UCSD-AML1 (cell line): ENCODE results near the gene PTCD3.
A peak's percentile ranks its signal among the peaks of the same experiment; 100 is the strongest.

Experiments
- DNase-seq: peaks from one replicate; lab custom pipeline; 2025; ENCODE audit not compliant: unreplicated experiment; lab: John Stamatoyannopoulos, UW

Gene PTCD3

DNA sequence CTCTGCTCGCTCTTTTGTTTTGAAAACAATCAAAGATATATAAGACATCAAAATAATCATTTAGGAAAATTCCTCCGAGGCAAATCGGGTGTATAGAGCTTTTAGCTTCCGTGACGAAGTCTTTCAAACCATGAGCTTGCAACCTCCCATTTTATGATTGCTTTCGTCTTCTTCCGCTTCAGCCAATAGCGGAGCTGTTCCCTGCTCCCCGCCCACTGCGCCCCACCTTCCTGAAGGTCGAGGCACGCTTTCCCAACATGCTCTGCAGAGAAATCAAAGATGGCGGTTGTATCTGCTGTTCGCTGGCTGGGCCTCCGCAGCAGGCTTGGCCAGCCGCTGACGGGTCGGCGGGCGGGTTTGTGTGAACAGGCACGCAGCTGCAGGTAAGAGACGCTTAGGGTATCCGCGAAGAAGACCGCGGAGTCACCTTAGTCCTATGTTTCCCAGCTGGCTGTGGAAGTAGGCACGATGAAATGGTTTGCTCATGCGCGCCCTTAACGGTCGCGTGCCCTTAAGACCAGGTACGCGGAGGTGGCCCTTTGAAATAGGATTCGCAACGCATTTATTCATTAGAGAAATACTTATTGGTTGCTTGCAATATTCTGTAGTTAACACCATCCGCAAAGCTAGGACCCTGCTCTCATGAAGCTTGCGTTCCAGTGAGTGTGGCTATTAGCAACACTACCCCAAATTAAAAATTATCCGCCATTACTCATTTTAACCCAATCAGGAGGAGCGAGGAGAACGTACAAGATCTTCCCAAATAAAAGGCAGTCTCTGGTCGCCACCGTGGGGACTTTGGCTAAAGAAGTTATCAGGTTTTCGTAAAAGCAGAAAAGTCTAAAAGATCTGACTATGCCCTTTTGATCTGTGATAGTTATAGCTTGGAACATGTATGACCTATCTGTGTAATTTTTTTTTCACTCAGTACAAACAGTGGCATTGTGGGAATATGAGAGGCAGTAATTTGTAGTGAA lies at the start of gene PTCD3:
Gene PTCD3, plus strand, starts transcription at position 267 of the 977 bp plus-strand sequence. Its CDS starts 13 bp downstream, at position 280.
- DNase-seq = peak; percentile 89

DNA sequence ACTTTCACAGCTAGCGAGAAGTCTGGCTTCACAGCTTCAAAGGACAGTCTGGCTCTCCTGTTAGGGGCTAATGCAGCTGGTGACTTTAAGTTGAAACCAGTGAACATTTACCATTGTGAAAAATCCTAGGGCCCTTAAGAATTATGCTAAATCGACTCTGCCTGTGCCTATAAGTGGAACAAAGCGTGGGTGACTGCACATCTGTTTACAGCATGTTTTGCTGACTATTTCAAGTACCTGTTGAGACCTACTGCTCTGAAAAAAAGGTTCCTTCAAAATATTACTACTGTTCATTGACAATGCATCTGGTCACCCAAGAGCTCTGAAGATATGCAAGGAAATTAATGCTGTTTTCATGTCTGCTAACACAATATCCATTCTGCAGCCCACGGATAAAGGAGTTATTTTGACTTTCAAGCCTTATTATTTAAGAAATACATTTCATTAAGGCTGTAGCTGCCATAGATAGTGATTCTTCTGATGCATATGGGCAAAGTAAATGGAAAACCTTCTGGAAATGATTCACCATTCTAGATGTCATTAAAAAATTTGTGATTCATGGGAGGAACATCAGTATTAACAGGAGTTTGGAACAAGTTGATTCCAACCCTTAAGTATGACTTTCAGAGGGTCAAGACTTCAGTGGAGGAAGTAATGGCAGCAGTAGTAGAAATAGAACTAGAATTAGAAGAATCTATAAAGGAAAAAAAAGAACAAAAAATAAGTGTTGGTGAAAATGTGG lies 49.3 kb upstream of the PTCD3 start:
- DNase-seq = no peak

DNA sequence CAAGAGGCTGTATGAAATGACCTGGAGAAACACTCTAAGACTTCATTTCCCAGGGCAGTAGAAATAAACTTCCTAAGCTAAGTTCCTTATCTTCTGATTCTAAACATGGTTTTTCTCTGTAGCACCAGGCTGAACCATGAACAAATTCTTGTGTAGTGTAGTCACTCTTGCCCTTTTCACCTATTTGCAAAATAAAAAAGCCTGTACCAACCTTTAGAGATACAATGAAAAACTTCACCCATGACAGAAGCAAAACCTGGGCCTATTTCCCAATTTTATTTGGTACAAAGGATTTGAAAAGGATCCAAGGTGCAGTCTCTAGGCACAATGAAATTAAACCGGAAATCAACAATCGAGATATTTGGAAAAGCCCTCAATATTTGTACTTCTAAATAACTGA lies 44.0 kb upstream of the PTCD3 start:
- no peak for DNase-seq

DNA sequence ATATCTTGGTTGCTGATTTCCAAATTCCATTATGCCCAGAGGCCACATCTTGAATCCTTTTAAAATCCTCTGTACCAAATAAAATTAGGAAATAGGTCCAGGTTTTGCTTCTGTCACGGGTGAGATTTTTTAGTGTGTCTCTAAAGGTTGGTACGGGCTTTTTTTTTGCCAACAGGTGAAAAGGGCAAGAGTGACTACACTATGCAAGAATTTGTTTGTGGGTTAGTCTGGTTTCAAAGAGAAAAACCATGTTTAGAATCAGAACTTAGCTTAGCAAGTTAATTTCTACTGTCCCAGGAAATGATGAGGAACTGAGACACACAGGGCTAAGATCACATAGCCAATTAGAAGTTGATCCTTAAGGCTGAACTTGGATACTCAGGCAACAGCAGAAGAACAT lies 42.0 kb upstream of the PTCD3 start:
- no peak for DNase-seq

DNA sequence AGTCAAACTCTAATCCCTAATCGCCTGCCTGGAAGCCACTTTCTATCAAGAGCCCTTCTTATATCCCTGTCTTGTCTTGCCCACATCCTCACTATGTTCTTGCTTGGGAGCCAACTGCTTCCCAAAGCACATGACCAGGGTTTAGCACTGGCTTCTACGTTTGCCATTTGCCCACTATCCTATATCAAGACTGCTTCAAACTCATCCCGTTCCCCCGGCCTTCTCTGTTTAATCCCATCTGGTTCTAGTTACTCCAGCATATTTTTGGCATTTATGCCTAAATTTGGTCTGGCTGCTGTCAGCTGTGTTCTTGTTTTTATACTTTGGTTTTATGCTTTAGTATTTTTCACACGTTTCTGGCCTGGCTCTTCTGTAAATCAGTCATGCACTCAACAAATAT lies 40.5 kb upstream of the PTCD3 start:
- DNase-seq = no peak

DNA sequence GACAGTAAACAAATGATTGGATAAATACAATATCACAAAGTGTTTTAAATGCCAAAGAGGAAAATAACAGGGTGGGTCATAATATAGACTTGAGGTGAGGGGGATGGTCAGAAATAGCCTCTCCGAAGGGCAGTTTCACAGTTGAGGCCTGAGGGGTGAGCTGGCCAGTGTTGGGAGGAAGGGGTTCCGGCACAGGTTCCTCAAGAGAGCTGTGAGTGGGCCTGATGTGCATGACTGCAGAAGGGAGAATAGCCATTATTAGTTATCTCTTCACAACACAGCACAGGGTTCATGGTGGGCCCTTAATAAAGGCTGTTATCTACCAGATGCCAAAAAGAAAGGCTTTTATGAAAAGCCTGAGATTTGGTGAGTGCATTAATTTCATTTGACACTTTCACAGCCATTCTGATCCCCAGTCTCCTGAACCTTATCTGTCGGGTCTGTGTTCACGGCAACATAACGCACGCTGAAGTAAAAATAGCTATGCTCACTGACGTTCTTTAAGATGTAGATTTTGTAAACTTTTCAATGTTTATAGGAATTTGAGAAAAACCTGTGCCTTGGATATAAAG lies 39.9 kb upstream of the PTCD3 start:
- no peak for DNase-seq

DNA sequence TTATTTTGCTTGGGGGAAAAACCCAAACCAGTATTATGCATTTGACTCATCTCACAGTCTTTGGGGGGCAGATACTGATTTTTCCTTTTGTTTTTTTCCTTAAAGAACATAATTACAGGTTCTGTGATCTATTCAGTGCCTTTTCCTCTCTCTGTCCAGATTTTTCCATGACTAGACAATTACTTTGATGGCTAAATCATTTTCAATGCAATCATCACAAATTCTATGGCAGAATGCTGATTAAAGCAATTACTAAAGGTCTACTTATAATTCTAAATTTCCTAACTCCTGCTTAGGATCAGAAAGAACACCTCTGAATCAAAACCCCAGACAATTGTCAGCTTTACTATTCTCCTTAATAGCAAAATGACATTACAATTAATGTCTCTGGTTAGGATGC lies 39.1 kb upstream of the PTCD3 start:
- no peak for DNase-seq

DNA sequence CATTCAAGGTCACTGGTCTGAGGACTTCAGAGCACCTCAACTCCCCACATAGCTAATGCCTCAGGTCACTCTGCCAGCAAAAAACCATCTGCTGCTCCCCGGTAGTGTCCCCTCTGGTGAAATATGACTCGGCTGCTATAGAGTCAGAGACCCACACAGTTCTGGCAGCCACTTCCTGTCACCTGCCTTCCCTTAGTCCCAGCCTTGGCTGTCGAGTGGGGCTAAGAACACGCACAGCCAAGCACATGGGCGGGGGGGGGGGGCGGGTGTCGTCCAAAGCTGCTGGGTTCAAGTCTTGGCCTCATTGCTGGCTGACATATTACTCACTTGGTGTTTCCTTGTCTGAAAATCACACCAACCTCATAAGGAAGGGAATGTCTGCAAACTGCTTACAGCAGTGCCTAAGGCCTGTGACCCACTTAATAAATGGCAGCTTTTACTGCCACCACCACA lies 37.9 kb upstream of the PTCD3 start:
- no peak for DNase-seq

DNA sequence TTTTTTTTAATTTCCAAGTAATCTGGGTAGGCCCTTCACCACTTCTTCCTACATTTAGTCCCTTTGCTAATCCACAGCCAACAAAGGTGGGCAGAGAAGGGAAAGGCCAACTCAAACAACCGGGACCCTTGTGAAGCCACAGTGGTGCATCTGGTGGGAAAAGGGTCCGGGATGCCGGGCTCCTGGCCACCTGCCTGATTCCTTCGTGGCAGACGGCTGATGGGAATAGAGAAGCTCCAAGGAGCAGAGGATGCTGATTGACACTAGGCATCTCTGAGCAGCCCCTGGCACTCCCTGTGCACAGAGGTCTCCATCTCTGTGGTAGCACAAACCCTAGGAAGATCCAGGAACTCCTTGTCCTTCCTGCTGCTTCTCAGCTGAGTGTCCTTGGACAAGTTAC lies 37.4 kb upstream of the PTCD3 start:
- DNase-seq = no peak

DNA sequence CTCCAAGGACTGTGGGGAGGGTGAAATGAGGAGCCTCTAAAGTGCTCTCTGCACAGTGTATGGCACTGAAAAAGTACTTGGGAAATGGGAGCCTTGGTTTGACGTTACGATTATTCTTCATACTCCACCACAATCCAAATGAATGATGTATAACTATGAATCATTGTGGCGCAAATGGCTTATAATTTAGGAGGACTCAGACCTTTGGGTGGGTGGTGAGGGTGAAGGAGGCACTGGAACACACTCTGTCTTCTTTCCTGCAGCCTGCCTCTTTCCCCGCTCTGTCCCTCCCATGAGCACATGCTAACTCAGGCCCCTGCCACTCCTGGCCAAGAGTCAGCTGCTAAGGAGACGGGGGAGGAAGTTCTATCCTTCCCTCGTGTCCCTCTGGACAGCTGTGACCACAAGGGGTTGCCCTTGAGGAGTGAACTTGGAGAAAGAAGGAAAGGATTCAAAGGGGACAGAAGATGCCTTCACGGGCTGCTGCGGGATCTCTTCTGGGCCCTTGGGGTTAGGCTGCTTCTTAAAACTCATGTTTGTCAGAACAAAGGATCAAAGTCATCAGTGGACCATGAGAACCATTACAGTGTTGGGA lies 36.8 kb upstream of the PTCD3 start:
- DNase-seq = no peak

DNA sequence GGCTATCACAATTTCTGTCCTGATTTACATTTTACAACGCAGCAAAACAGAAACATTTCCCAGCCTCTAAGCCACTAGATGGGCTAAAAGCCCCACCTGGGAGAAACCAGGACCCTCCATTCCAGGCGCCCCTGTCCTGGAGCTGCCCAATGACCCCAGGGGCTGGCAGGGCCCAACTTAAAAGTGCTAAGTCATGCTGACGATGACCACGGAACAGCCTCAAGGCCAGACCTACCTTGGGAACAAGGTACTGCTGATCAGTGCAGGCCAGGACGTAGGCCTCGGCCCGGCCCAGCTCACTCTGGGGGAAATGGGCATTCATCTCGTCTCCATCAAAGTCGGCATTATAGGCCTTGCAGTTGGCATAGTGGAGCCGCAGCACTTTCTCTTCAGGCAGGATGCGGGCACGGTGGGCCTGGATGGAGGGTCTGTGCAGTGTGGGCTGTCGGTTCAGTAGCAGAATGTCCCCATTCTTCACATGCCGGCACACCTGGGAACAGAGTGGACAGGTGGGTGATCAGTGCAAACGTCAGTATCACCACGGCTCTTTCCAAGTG lies 36.2 kb upstream of the PTCD3 start:
- no peak for DNase-seq

DNA sequence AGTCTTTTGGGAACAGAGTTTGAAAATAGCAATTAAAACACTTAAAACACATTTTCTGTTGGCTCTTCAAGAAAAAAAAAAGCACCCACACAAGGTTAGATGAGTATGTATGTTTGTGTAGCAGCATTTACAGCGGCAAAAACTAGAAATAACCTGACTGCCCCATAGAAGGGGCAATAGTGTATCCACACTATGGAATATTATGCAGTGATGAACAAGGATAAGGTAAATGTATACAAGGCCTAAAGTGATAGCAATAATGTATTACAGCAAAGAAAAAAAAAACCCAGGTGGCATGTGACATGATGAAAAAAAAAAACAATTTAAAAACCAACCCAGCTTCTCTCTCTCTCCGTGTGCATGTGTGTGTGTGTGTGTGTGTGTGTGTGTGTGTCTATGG lies 35.2 kb upstream of the PTCD3 start:
- DNase-seq = no peak

DNA sequence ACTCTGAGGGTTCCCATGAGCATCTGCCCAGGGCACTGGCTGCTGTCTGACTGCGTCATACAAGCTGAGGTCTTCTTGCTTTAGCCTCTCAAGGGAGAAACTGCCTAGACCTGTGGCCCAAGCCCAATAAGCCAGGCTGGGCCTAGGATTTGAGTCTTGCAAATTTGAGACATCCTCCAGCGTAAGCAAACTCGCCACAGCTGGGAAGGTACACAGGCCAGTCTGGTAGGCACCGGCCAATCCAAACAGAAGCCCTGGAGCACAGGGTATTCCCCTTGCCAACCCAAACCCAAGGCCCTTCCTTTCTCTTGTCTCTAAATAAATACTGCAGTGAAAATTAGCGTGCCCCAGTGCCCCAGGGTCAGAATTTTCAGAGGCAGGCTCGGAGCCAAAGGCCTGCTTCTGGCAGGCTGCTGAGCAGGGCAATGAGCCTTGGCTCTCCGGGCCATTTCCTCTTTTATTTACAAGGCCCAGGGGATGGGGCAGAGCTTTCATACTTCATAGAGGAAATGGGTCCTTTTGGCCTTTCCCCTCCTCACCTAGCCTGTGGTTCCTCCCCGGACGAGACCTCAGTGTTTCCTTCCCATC lies 33.7 kb upstream of the PTCD3 start:
- DNase-seq = peak; percentile 38

DNA sequence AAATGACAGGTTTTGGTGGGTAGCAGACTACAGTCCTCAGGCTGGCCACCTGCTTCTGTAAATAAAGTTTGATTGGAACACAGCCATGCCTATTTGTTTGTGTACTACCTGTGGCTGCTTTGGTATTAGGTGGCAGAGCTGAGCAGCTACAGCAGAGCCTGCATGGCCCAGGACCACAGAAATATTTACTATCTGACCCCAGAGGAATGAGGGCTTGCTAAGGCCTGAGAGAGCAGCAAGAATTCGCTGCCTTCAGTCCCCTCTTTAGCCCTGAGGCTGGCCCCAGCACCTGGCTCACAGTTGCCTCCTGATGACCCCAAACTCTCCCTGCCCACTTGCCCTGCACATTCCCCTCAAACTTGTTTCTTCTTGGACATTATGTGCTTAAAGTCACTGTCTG lies 32.8 kb upstream of the PTCD3 start:
- no peak for DNase-seq

DNA sequence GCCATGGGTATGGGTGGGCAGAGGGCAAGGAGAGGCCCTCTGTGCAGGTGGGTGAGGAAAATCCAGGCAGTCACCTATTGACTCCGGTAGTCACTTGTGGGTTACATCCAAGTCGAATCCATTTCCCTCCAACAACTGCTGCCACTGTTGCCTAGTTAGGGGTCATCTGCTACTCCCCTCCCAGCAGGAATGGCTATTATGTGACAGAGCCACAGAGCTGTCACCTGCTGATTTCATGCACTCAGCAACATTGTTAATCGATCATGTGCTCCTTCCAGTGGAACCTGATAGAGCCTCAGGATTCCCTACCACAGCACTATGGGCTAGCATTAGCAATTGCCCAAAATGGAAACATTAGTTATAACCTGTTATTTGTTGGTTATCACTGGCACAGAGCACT lies 31.8 kb upstream of the PTCD3 start:
- no peak for DNase-seq

DNA sequence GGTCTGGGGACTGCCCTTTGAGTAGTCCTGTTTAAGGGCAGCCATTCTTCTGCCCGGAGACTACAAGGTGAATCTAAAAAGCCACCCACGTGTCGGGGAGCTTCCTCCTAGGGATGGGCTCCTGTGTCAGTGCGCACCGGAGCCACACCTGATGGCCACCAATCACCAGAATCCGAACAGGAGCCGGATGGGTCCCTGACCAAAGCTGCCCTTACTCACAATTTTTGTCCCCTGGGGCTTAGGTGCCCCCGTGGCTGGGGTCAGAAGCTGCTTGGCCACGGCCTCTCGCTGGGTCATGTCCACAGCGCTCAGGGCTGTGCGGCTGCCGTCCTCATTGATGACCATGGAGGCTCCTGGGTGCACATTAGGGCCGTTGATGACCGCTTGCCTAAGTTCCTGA lies 31.2 kb upstream of the PTCD3 start:
- no peak for DNase-seq

DNA sequence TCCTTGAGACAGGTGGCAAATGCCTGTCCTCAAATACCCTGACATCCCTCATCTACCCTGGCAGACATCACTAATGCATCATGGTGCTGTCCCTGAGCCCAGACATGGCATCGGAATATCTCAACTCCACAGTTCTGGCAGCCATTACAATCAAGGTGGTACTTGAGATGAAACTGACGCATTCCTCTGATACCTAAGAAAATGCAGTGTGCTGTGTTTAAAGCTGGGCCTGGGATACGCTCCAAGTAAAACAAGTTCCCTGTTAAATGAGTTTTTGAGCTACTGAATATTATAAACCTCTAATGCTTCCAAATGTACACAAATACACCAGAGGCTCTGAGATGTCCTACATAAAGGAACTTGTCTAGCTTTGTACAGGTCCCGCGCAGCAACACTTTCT lies 30.1 kb upstream of the PTCD3 start:
- DNase-seq = no peak

DNA sequence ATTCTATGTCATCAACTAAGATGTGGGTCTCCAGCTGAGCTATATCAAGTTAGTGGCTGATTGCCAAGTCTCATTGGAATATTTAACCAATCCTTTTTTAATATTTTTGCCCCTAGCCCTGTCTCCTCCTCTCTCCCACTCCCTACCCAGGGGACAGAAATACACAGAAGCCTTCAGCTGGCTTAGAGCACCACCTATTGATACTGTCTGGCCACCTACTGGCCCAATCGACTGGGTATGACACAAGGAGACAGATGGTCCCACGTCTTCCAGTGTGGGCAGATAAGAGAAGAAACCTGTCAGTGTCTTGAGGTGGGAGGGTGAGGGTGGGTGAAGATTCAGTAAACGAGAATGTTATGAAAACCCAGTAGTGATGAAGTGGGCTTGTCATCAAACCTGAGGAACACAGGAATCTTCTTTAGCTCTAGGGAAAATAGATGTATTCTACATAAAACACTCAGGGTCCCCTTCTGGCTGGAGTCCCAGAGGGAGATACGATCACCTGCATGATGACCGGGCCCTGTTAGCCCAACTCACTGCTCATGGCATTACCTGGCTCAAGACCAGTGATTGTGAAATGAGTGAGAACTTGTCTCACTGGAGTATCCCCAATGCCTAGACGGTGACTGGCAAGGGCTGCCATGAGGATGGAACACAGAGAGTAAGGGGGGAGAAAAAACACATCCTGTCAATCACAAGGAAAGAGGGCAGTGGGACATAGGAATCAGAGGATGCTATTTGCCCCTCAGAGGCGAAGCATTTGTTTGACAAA lies 27.1 kb upstream of the PTCD3 start:
- no peak for DNase-seq

DNA sequence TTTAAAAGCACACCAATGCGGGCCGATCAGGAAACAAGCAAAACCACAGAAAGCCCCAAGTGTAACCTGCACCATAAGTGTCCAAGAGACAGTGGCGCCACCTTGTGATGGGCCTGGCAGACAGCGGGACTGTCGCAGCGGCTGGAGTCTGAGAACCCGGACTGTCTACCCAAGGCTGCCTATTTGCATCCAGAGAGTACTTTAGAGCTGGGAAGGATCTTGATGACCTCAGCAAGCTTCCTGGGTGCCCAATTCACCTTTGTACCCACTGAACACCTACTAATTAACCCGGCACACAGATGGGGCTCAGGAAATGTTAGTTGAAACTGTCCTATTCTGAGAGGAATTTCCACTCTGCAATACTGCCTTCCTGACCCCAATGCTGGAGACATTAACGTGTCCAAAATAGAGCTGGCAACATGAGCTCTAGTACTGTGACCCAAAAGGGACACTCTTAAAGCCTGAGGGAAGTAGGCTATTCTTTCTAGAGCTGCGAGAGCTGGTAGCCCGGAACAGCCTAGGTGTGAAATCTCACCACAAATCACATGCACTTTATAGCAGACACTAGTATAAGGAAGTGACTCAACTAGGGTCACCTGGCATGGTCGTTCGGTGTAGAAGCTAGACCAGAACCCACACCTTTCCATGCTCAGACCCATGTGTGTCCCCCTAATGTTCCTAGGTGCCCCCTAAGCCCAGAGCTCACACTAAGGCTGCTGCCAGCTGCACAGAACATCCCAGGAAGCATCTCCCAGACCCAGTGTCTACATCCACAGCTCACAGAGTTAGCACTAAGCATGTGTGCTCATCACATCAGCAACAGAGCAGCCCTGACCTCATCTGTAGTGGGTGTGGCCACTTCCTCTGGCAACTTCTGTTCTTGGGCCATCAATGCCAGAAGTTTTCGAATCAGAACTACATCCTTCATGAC lies 25.8 kb upstream of the PTCD3 start:
- DNase-seq = peak; percentile 74
